Body of pancreas (tissue), 4 donors: ENCODE measurements around the gene PPP6R2.

Experiments
- POLR2A ChIP-seq, 3 donors: fragments of 450-650 bp; IDR thresholded peaks; one replicate each; pipeline ENCODE4 v1.6.1; 2016; ENCODE audit warnings: antibody characterized with exemption in 3 of 3, mild to moderate bottlenecking in 2 of 3
- TF ChIP-seq, protein P1 (sequence below), 7 experiments: fragments of 450-650 bp in 4 of 7; fragments of 200-600 bp in 3 of 7; sonication (generic) in 3 of 7; IDR thresholded peaks; one replicate each; pipeline ENCODE4 v1.5.1; 2016 to 2019; ENCODE audit warnings: antibody characterized with exemption in 7 of 7

DNA sequence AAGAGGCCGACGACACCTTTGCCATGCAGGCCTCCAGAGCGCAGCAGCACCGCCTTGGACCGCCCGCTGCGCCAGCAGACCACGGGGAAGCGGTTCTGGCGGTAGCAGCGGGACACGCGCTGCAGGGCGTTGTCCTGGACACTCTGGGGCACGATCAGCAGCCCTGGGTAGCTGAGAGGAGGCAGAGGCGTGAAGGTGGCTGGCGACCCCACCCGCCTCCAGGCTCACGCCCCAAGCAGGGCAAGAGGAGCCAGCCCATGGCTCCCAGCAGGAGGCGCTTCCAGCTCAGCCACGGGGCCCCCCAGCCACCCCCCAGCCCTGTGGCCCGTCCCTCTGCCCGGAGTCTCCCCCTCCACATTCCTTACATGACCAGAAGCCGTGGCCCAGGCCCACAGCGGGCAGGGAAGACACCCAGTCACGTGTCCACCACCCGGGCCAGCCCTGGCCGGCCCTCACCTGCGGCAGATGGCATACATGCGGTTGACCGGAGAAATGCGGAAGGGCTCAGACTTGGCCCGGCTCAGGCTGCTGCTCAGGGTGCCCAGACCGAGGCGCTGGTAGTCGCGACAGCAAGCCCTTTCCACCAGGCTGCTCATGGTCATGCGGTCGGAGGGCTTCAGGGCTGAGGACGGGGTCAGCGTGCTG, 116.5 kb downstream of the PPP6R2 start:
- TF ChIP-seq, protein P1, sequence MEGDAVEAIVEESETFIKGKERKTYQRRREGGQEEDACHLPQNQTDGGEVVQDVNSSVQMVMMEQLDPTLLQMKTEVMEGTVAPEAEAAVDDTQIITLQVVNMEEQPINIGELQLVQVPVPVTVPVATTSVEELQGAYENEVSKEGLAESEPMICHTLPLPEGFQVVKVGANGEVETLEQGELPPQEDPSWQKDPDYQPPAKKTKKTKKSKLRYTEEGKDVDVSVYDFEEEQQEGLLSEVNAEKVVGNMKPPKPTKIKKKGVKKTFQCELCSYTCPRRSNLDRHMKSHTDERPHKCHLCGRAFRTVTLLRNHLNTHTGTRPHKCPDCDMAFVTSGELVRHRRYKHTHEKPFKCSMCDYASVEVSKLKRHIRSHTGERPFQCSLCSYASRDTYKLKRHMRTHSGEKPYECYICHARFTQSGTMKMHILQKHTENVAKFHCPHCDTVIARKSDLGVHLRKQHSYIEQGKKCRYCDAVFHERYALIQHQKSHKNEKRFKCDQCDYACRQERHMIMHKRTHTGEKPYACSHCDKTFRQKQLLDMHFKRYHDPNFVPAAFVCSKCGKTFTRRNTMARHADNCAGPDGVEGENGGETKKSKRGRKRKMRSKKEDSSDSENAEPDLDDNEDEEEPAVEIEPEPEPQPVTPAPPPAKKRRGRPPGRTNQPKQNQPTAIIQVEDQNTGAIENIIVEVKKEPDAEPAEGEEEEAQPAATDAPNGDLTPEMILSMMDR (IDR thresholded peaks at IDR 0.05), result no peak
- TF ChIP-seq POLR2A (IDR thresholded peaks at IDR 0.05), result no peak
